ENCODE measurements around the gene HDDC2. TPM values are rescaled to one million over a fixed set of nuclear protein-coding genes. Genes with fewer than 3 reads are reported as not detected.

Gene HDDC2
- total and polyA plus RNA-seq, 11 donors, result 70.2 to 170 (median 92.6) TPM

DNA sequence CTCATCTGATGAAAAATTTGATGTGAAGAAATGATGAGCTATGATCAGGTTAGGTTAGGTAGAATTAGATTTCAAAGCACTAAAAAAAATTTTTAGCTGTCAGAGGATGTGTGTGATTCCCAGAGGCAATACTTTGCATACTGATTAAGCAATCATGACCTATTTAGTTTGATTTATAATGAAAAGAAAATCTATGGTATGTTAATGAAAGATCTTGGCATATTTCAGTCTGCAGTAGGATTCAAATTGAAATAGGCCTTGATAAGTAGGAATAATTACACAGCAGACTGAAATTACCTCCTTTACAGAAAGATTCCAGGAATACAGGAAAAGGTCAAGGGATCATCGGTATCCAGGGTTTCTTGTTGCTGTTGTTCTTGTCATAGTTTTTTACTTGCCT, 69.3 kb downstream of the HDDC2 start:
- intact Hi-C loops (cut with DNase I), result loop anchor here in 1 of 10 donors (10.0 kb wide), 1 partner anchor 78 kb away; the partner anchor contains the start of gene TPD52L1
- H3K4me1 ChIP-seq, result peaks cover 0 to 29% (median 6%) of the 10 kb centered on the region in 12 donors
- H3K27me3 ChIP-seq, result no peaks in the 10 kb centered on the region
- TF ChIP-seq CTCF (IDR thresholded peaks at IDR 0.05), result no peak
- TF ChIP-seq POLR2A (IDR thresholded peaks at IDR 0.05), result no peak
- WGBS, 4 donors, result 54 to 90% (median 74%) methylated on average over 1 of the region's 1 CpG
- H3K4me3 ChIP-seq, result no peak overlapping the region
- H3K9me3 ChIP-seq, result no peaks in the 10 kb centered on the region
- H3K36me3 ChIP-seq, result no peaks in the 10 kb centered on the region
- no peak for DNase-seq
- H3K27ac ChIP-seq, result peak overlapping the region in 5 of 12 donors; percentile 17 to 56 (median 45)
- ATAC-seq, result no peak

DNA sequence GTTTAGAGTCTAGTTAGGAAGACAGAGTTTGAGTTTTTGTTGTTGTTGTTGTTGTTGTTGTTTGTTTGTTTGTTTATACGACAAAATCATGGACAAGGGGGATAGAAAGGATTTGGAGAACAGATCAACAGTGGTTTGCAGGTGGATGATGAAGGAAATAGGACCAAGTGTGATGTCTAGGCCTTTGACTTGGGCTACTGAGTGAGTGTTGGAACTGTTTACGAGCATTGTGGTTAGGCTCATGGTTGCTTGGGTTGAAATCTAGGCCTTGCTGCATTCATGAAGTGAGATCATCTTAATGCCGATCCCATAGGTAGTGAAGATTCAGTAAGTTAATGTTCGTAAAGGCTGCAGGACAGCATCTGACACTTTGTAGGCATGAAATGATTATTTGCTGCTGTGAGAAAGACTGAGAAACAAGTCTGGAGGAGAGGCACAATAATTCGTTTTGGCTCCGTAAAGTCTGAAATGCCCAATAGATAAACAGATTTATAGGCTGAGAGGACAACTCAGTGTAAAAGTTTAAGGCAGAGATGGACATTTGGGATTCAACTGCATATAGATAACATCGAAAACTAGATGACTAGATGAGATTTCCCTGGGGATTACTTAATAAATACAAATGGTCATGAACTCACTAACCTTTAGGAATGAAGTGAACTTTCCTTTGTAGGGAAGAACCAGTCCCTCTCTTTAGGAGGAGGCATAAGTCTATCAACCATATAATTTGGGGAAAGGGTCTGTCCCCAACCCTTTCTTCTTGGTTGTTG, 70.0 kb downstream of the HDDC2 start:
- no peak for DNase-seq
- Histone ChIP-seq H3K27ac (peak overlapping the region in 1 of 12 donors; percentile 9), H3K9me3 (no peaks in the 10 kb centered on the region), H3K27me3 (no peaks in the 10 kb centered on the region), H3K4me3 (no peak overlapping the region), H3K4me1 (peaks cover 0 to 29% (median 6%) of the 10 kb centered on the region in 12 donors), H3K36me3 (no peaks in the 10 kb centered on the region)
- intact Hi-C loops (cut with DNase I), result loop anchor here in 1 of 10 donors (10.0 kb wide), 1 partner anchor 77 kb away; the partner anchor contains the start of gene TPD52L1
- no peak for TF ChIP-seq CTCF (IDR thresholded peaks at IDR 0.05)
- no peak for TF ChIP-seq POLR2A (IDR thresholded peaks at IDR 0.05)
- no peak for ATAC-seq
- 79 to 94% (median 91%) methylated on average over 7 of the region's 7 CpGs for WGBS, 4 donors

GRCh38 chr6:125231133-125231532, 70.6 kb downstream of the HDDC2 start:
- no peaks in the 10 kb centered on the region for H3K27me3 ChIP-seq
- no peak for TF ChIP-seq CTCF (IDR thresholded peaks at IDR 0.05)
- no peak for TF ChIP-seq POLR2A (IDR thresholded peaks at IDR 0.05)
- H3K27ac ChIP-seq, result peak overlapping the region in 2 of 12 donors; percentile 9 to 12
- DNase-seq, result no peak
- intact Hi-C loops (cut with DNase I), result loop anchor here in 1 of 10 donors (10.0 kb wide), 1 partner anchor 76 kb away; the partner anchor contains the start of gene TPD52L1
- 79 to 94% (median 84%) methylated on average over 1 of the region's 1 CpG for WGBS, 4 donors
- H3K9me3 ChIP-seq, result no peaks in the 10 kb centered on the region
- no peak overlapping the region for H3K4me3 ChIP-seq
- H3K36me3 ChIP-seq, result no peaks in the 10 kb centered on the region
- peak in 2 of 4 donors; percentile 31 to 41 for ATAC-seq
- H3K4me1 ChIP-seq, result peaks cover 0 to 29% (median 6%) of the 10 kb centered on the region in 12 donors

GRCh38 chr6:125230674-125231073, 71.1 kb downstream of the HDDC2 start:
- Histone ChIP-seq H3K27me3 (no peaks in the 10 kb centered on the region), H3K27ac (peak overlapping the region in 2 of 12 donors; percentile 9 to 12), H3K9me3 (no peaks in the 10 kb centered on the region), H3K4me3 (no peak overlapping the region), H3K36me3 (no peaks in the 10 kb centered on the region), H3K4me1 (peaks cover 0 to 29% (median 6%) of the 10 kb centered on the region in 12 donors)
- 71 to 90% (median 84%) methylated on average over 3 of the region's 3 CpGs for WGBS, 4 donors
- DNase-seq, result no peak
- no peak for ATAC-seq
- intact Hi-C loops (cut with DNase I), result loop anchor here in 1 of 10 donors (10.0 kb wide), 1 partner anchor 76 kb away; the partner anchor contains the start of gene TPD52L1
- no peak for TF ChIP-seq POLR2A (IDR thresholded peaks at IDR 0.05)
- TF ChIP-seq CTCF (IDR thresholded peaks at IDR 0.05), result no peak

Measured in heart left ventricle (tissue), 16 donors.